ENCODE data around the gene CENPV.

The CENPV gene

GRCh38 chr17:16328997-16329396, 24.3 kb downstream of the CENPV start:
- ChIA-PET CTCF (no interaction called here), POLR2A (no interaction called here)
- DNase-seq (ENCODE audit: extremely low spot score): no peak
- no peak for TF ChIP-seq CTCF (IDR thresholded peaks at IDR 0.05; ENCODE audit: control extremely low read depth, extremely low read depth, low read depth, missing control alignments)

GRCh38 chr17:16327018-16327417, 26.3 kb downstream of the CENPV start:
- no peak for TF ChIP-seq CTCF (IDR thresholded peaks at IDR 0.05; ENCODE audit: control extremely low read depth, extremely low read depth, low read depth, missing control alignments)

GRCh38 chr17:16325964-16326363, 27.3 kb downstream of the CENPV start:
- ChIA-PET POLR2A (interaction anchor here (0.7 kb wide), 1 partner anchor 55 kb away, joined by 4 read pairs; the partner anchor contains the start of gene UBB), CTCF (interaction anchor here (1.3 to 6.5 kb wide), 9 partner anchors 10 to 196 kb away, joined by 3 to 29 read pairs (median 6); partner anchors contain the start of gene CENPV)
- DNase-seq (ENCODE audit: extremely low spot score): no peak
- no peak for TF ChIP-seq CTCF (IDR thresholded peaks at IDR 0.05; ENCODE audit: control extremely low read depth, extremely low read depth, low read depth, missing control alignments)

More at GRCh38 chr17:16327018-16327417, 26.3 kb downstream of the CENPV start:
- DNase-seq (ENCODE audit: extremely low spot score): no peak
- ChIA-PET POLR2A (no interaction called here), CTCF (interaction anchor here (1.3 to 6.5 kb wide), 5 partner anchors 12 to 37 kb away, joined by 4 to 29 read pairs (median 6); no protein-coding TSS in a partner anchor)

- POLR2A ChIA-PET: no interaction called here
- DNase-seq (ENCODE audit: extremely low spot score): no peak
- TF ChIP-seq CTCF (IDR thresholded peaks at IDR 0.05; ENCODE audit: control extremely low read depth, extremely low read depth, low read depth, missing control alignments): no peak
- CTCF ChIA-PET: interaction anchor here (6.5 kb wide), 1 partner anchor 19 kb away, joined by 29 read pairs; no protein-coding TSS in a partner anchor
Measured at GRCh38 chr17:16322636-16323035, 30.6 kb downstream of the CENPV start.

GRCh38 chr17:16319969-16320368, 33.3 kb downstream of the CENPV start:
- CTCF ChIA-PET: interaction anchor here (1.0 to 1.9 kb wide), 2 partner anchors 10 to 16 kb away, joined by 4 read pairs; no protein-coding TSS in a partner anchor
- POLR2A ChIA-PET: interaction anchor here (0.5 to 0.7 kb wide), 4 partner anchors 7 to 1697 kb away, joined by 3 to 7 read pairs (median 4); no protein-coding TSS in a partner anchor

GRCh38 chr17:16314859-16315258, 38.4 kb downstream of the CENPV start:
- CTCF ChIA-PET: interaction anchor here (1.4 to 3.2 kb wide), 3 partner anchors 10 to 27 kb away, joined by 3 to 10 read pairs (median 6); no protein-coding TSS in a partner anchor
- POLR2A ChIA-PET: no interaction called here
- no peak for DNase-seq (ENCODE audit: extremely low spot score)
- TF ChIP-seq CTCF (IDR thresholded peaks at IDR 0.05; ENCODE audit: control extremely low read depth, extremely low read depth, low read depth, missing control alignments): no peak

More at GRCh38 chr17:16319969-16320368, 33.3 kb downstream of the CENPV start:
- TF ChIP-seq CTCF (IDR thresholded peaks at IDR 0.05; ENCODE audit: control extremely low read depth, extremely low read depth, low read depth, missing control alignments): no peak
- DNase-seq (ENCODE audit: extremely low spot score): no peak

All from GM10248 (cell line).